ENCODE measurements around the gene ZNF44. TPM values are rescaled to one million over a fixed set of nuclear protein-coding genes. Genes with fewer than 3 reads are reported as not detected.

ZNF44 gene
- polyA plus RNA-seq, 5 donors = 22.3 to 31.3 (median 27.4) TPM

DNA sequence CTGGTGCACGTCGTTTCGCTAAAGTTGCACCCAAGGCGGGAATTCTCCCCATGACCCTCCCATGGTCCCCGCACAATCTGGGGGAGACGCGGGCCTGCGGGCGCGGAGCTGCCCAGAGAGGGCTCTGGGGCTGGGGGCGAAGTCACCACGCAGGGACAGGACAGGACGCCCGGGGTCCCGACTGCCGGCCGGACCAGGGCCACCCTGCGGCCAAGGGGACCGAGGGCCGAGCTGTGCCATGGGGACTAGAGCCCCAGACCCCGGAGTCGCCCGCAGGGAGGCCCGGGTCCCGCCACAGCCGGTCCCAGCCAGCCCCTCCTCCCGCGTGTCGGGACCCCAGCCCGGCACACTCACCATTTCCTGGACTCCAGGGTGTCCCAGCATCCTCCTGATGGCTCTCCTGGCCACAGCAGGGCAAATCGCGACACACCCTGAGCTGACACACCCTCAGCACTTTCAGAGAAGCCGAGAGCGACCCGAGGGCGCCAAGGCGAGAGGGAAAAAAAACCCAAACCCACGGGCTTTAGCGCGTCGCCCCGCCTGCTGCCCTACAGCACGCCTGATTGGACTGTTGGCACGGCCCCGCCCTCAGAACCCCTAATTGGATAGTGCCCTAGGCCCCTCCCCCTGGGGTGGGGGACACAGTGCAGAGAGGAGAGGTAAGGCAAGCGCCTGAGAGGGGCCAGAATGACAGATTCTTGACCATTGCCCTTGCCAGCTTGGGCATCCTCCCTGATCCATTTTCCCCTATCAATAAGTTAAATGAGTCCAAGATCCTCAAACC, 28.6 kb downstream of the ZNF44 start:
- DNase-seq = no peak

DNA sequence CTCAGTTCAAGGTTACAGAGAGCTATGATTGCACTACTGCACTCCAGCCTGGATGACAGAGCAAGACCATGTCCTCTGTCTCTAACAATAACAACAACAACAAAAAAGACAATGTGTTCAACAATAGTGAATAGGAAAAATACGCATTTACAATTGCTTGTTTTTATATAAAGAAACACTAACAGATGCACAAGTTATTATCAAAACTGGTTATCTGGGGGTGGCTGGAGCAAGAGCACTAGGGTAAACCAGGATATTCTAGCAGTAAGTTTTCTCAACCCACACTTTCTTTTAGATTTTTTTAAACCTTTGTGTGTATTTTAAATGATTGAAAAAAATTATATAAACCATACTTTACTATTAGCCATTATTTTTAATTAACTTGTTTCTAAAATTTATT, 33.1 kb downstream of the ZNF44 start:
- DNase-seq = no peak

- no peak for DNase-seq
Observed at GRCh38 chr19:12260861-12261260, 33.8 kb downstream of the ZNF44 start.

DNA sequence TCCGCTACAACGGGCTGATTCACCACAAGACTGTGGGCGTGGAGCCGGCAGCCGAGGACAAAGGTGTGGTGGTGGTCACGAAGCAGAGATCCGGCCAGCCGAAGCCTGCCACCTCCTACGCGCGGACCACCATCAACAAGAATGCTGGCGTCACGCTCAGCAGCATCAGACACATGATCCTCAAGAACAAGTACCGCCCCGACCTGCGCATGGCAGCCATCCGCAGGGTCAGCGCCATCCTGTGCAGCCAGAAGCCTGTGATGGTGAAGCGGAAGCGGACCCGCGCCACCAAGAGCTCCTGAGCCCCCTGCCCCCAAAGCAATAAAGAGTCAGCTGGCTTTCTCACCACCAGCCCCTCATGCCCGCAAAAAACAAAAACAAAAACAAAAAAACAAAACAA, 34.4 kb downstream of the ZNF44 start:
- no peak for DNase-seq

- no peak for DNase-seq
Observed at GRCh38 chr19:12255372-12255771, 39.3 kb downstream of the ZNF44 start.

DNA sequence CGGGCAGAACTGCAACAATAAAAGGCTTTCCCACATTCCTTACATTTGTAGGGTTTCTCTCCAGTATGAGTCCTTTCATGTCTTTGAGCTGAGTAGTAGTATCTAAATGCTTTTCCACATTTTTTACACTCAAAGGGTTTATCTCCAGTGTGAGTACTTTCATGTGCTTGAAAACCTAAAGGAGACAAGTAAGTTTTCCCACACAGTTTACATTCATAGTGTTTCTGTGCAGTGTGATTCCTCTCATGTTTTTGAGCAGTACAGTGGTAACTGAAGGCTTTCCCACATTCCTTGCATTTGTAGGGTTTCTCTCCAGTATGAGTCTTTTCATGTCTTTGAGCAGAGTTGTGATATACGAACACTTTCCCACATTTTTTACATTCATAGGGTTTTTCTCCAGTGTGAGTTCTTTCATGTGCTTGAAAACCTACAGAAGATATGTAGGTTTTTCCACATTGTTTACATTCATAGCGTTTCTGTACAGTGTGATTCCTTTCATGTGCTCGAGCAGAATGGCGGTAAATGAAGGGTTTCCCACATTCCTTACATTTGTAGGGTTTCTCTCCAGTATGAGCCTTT, 47.0 kb downstream of the ZNF44 start:
- DNase-seq = no peak

GRCh38 chr19:12244370-12244769, 50.3 kb downstream of the ZNF44 start:
- no peak for DNase-seq

GRCh38 chr19:12237143-12237839, 57.4 kb downstream of the ZNF44 start:
- DNase-seq = no peak

DNA sequence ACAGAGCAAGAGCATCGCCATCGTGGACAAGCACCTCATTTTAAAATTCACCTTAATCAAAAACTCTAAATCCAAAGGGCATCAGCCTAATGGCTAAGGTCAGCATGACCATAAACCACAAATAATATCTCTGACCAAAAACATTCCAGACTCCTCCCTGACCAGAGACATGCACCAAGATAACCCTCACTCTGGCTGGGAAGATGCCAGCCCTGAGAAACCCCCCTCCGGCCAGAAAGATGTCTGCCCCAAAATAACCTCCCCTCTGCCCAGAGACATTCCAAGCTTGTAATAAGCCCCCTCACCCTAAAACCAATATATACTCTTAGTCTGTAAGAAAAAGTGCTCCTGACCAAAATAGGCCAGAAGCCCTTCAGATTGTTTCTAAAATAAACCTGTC, 61.7 kb downstream of the ZNF44 start:
- DNase-seq = no peak

DNA sequence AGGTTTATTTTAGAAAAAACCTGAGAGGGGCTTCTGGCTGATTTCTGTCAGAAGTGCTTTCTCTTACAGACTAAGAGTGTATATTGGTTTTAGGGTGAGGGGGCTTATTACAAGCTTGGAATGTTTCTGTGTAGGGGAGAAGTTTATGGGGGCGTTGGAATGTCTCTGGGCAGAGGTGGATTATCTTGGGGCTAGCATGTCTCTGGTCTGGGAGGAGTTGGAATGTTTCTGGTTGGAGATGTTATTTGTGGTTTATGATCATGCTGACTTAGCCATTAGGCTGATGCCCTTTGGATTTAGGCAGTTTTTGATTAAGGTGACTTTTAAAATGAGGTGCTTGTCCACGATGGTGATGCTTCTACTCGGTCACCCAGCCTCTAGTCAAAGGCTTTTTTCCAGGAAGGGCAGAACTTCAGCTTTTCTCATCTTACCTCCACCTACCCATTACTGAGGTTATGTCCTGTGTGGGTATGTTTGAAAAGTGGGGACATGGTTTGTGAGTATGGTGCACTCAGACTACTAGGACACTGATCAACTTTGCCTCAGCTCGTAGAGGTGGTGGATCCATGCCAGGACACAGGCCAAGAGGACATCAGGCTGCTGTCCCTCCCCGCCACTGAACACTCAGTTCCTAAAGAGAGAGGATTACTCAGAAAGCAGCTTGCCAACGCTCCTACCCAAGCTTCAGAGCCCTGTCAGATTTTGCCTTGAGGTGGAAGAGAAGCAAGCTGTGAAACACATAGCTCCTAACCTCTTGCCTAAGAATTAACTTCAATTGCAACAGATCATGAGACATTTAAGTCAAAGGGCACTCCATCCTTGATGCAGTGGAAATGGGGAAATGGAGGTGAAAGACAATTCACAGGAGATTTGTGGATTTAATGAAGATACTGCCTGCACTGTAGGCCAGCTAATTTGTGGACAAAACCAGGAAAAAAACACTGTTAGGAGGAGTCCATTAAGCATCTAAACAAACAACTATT, 63.6 kb downstream of the ZNF44 start:
- no peak for DNase-seq

- DNase-seq = no peak
Observed at GRCh38 chr19:12229990-12230389, 64.7 kb downstream of the ZNF44 start.

DNA sequence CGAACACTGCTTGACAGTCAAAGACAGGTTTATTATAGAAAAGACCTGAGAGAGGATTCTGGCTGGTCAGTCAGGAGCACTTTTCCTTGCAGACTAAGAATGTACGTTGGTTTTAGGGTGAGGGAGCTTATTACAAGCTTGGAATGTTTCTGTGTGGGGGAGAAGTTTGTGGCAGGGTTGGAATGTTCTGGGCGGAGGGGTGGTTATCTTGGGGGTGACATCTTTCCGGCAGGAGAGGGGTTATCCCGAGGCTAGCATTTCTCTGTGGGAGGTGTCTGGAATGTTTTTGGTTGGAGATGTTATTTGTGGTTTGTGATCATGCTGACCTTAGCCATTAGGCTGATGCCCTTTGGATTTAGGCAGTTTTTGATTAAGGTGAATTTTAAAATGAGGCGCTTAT, 70.0 kb downstream of the ZNF44 start:
- DNase-seq = no peak

DNA sequence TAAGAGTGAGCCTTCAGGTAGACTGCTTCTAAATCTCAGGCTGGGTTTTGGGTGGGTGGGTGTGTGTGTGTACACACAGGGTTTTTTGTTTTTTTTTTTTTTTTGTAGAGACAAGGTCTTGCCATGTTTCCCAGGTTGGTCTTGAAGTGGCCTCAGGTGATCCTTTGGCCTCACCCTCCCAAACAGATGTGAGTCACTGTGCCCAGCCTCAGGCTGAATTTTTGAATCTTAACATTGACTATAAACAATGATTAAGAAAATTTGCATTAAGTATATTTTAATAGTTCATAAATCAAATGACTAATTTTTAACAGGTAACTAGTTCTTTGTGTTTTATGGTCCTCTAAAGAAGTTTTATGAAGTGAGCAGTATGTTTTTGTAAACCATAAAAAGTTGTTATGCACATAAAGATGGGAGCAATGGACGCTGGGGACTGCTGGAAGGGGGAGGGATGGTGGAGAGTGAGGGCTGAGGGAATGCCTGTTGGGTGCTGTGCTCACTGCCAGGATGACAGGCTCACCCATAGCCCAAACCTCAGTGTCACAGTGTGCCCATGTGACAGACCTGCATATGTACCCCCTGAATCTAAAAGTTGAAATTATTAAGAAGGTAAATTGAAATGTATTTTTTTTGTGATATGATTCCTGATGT, 71.6 kb downstream of the ZNF44 start:
- no peak for DNase-seq

Other genes starting within 250 kb of the ZNF44 start
- gene ZNF878, start 241.9 kb downstream of the ZNF44 start, polyA plus RNA-seq (ENCODE audit: insufficient read depth in 1 of 5, insufficient read length in 5 of 5, low replicate concordance in 1 of 5) = 1 to 10 TPM; 1.1 to 1.6 (median 1.4) TPM
- gene ZNF844, start 230.2 kb downstream of the ZNF44 start, polyA plus RNA-seq (ENCODE audit: insufficient read depth in 1 of 5, insufficient read length in 5 of 5, low replicate concordance in 1 of 5) = 10 to 100 TPM; 11.4 to 26.6 (median 23.8) TPM
- 10 to 100 TPM in 1 of 5 donors, 1 to 10 TPM in 4; 6.9 to 10.6 (median 7.1) TPM for gene ZNF20, start 154.5 kb downstream of the ZNF44 start, polyA plus RNA-seq (ENCODE audit: insufficient read depth in 1 of 5, insufficient read length in 5 of 5, low replicate concordance in 1 of 5)
- gene ZNF625, start 138.1 kb downstream of the ZNF44 start, polyA plus RNA-seq (ENCODE audit: insufficient read depth in 1 of 5, insufficient read length in 5 of 5, low replicate concordance in 1 of 5) = 10 to 100 TPM; 10.6 to 17.9 (median 16.1) TPM
- 10 to 100 TPM; 11.1 to 19.5 (median 18.1) TPM for gene ZNF136, start 131.8 kb downstream of the ZNF44 start, polyA plus RNA-seq (ENCODE audit: insufficient read depth in 1 of 5, insufficient read length in 5 of 5, low replicate concordance in 1 of 5)
- 1 to 10 TPM; 4.0 to 6.8 (median 5.0) TPM for gene ZNF563, start 38.8 kb upstream of the ZNF44 start, polyA plus RNA-seq (ENCODE audit: insufficient read depth in 1 of 5, insufficient read length in 5 of 5, low replicate concordance in 1 of 5)
- gene ZNF442, start 70.8 kb upstream of the ZNF44 start, polyA plus RNA-seq (ENCODE audit: insufficient read depth in 1 of 5, insufficient read length in 5 of 5, low replicate concordance in 1 of 5) = 1 to 10 TPM; 4.0 to 7.1 (median 6.2) TPM
- 10 to 100 TPM; 10.4 to 14.4 (median 12.4) TPM for gene ZNF799, start 106.4 kb upstream of the ZNF44 start, polyA plus RNA-seq (ENCODE audit: insufficient read depth in 1 of 5, insufficient read length in 5 of 5, low replicate concordance in 1 of 5)
- 10 to 100 TPM; 14.8 to 23.1 (median 18.2) TPM for gene ZNF443, start 146.1 kb upstream of the ZNF44 start, polyA plus RNA-seq (ENCODE audit: insufficient read depth in 1 of 5, insufficient read length in 5 of 5, low replicate concordance in 1 of 5)
- gene ZNF709, start 189.9 kb upstream of the ZNF44 start, polyA plus RNA-seq (ENCODE audit: insufficient read depth in 1 of 5, insufficient read length in 5 of 5, low replicate concordance in 1 of 5) = 1 to 10 TPM; 6.3 to 9.9 (median 8.1) TPM